GM23248 (cell line): ENCODE data around the gene SDK2. TPM values are rescaled to one million over a fixed set of nuclear protein-coding genes. Genes with fewer than 3 reads are reported as not detected.

Experiments used
- DNase-seq: peaks from one replicate; pipeline ENCODE4 v3.0.0-alpha.2; 2015
- H2AFZ ChIP-seq: fragments of 200-600 bp; sonication (generic); 2 replicates; pipeline ENCODE4 v1.6.1; 2016; ENCODE audit warnings: antibody characterized with exemption
- H3F3A ChIP-seq: fragments of 200-600 bp; sonication (generic); 2 replicates; pipeline ENCODE4 v1.6.1; 2016; ENCODE audit warnings: mild to moderate bottlenecking, antibody characterized with exemption, mixed run types; ENCODE audit not compliant: insufficient read depth
- H3K27ac ChIP-seq: fragments of 200-600 bp; sonication (generic); 2 replicates; pipeline ENCODE4 v1.5.1; 2016; ENCODE audit warnings: mild to moderate bottlenecking
- H3K27me3 ChIP-seq: fragments of 200-600 bp; sonication (generic); replicated peaks from 2 replicates; pipeline ENCODE4 v1.6.1; 2016; ENCODE audit warnings: mild to moderate bottlenecking; ENCODE audit not compliant: insufficient read depth
- H3K36me3 ChIP-seq: fragments of 200-600 bp; sonication (generic); 2 replicates; pipeline ENCODE4 v1.6.1; 2016; ENCODE audit warnings: low read depth, mild to moderate bottlenecking
- H3K4me1 ChIP-seq: fragments of 200-600 bp; sonication (generic); 2 replicates; pipeline ENCODE4 v1.6.1; 2016; ENCODE audit warnings: mild to moderate bottlenecking; ENCODE audit not compliant: insufficient read depth
- H3K4me2 ChIP-seq: fragments of 200-600 bp; sonication (generic); one replicate; pipeline ENCODE4 v1.6.1; 2016; ENCODE audit warnings: mild to moderate bottlenecking; ENCODE audit not compliant: unreplicated experiment
- H3K4me3 ChIP-seq: fragments of 200-600 bp; sonication (generic); 2 replicates; pipeline ENCODE4 v1.5.1; 2016; ENCODE audit warnings: mild to moderate bottlenecking
- H3K79me2 ChIP-seq: fragments of 200-600 bp; sonication (generic); 2 replicates; pipeline ENCODE4 v1.6.1; 2016; ENCODE audit warnings: mild to moderate bottlenecking; ENCODE audit not compliant: insufficient read depth
- H3K9ac ChIP-seq: fragments of 200-600 bp; sonication (generic); 2 replicates; pipeline ENCODE4 v1.6.1; 2016; ENCODE audit warnings: mild to moderate bottlenecking
- H3K9me2 ChIP-seq: fragments of 200-600 bp; sonication (generic); 2 replicates; pipeline ENCODE4 v1.6.1; 2016; ENCODE audit warnings: mixed run types, mild to moderate bottlenecking, moderate library complexity; ENCODE audit not compliant: insufficient read depth
- H3K9me3 ChIP-seq: fragments of 200-600 bp; sonication (generic); one replicate; pipeline ENCODE4 v1.6.1; 2017; ENCODE audit warnings: low read depth
- H4K20me1 ChIP-seq: fragments of 200-600 bp; sonication (generic); 2 replicates; pipeline ENCODE4 v1.6.0; 2016; ENCODE audit not compliant: insufficient read depth
- EZH2 ChIP-seq: fragments of 200-600 bp; sonication (generic); IDR thresholded peaks from 2 replicates; pipeline ENCODE4 v1.6.1; 2018; ENCODE audit warnings: antibody characterized with exemption, mild to moderate bottlenecking; ENCODE audit not compliant: insufficient read depth, poor library complexity, severe bottlenecking
- EZH2phosphoT487 ChIP-seq: fragments of 200-600 bp; sonication (generic); IDR thresholded peaks from 2 replicates; pipeline ENCODE4 v1.6.1; 2018; ENCODE audit warnings: antibody characterized with exemption, moderate library complexity, mild to moderate bottlenecking, low read depth; ENCODE audit not compliant: insufficient read depth
- whole genome bisulfite sequencing, 2 experiments: methylation state at CpG; one replicate each; pipeline ENCODE4 v1.1.6; 2015 to 2017; ENCODE audit warnings: low lambda C conversion rate in 2 of 2, low coverage in 1 of 2; ENCODE audit errors: missing lambda C conversion rate in 2 of 2; 5-methylcytosine and 5-hydroxymethylcytosine counted together
- in situ Hi-C: fragments of 300-500 bp; cut with MboI; formaldehyde crosslinking; loops from 2 replicates; pipeline ENCODE4 v1.15.0; 2020
- polyA plus RNA-seq: library from polyadenylated mRNA; unstranded; fragments of >200 nt; fragmentation: Nextera tagmentation; extraction: Ambion mirVana; gene quantifications from 2 replicates; pipeline ENCODE4 v1.2.1, GENCODE V29; 2016
- total RNA-seq: library from RNA; depleted of rRNA; stranded (reverse); fragments of >200 nt; shearing (Covaris generic); gene quantifications from 2 replicates; pipeline ENCODE4 v1.2.3, GENCODE V29; 2014

Gene SDK2
- total and polyA plus RNA-seq, 2 experiments from 2014 or later = under 0.01 to 0.03 TPM

GRCh38 chr17:73546114-73546513 is 98.1 kb downstream of the SDK2 start:
- no peaks in the 10 kb centered on the region for H4K20me1 ChIP-seq
- no peaks in the 10 kb centered on the region for H3K4me1 ChIP-seq
- no peak overlapping the region for H2AFZ ChIP-seq
- no peaks in the 10 kb centered on the region for H3K9me3 ChIP-seq
- no peak overlapping the region for H3K4me3 ChIP-seq
- WGBS, 2 experiments = 60 to 68% methylated on average over 6 to 11 of the region's 11 CpGs
- H3F3A ChIP-seq = no peaks in the 10 kb centered on the region
- H3K27me3 ChIP-seq = no peaks in the 10 kb centered on the region
- no peaks in the 10 kb centered on the region for H3K79me2 ChIP-seq
- H3K27ac ChIP-seq = no peak overlapping the region
- TF ChIP-seq EZH2phosphoT487 = no peak
- TF ChIP-seq EZH2 = no peak
- no peak for DNase-seq
- no peaks in the 10 kb centered on the region for H3K9me2 ChIP-seq
- H3K9ac ChIP-seq = no peak overlapping the region
- in situ Hi-C loops = no loop called here
- H3K36me3 ChIP-seq = no peaks in the 10 kb centered on the region
- no peak overlapping the region for H3K4me2 ChIP-seq

DNA sequence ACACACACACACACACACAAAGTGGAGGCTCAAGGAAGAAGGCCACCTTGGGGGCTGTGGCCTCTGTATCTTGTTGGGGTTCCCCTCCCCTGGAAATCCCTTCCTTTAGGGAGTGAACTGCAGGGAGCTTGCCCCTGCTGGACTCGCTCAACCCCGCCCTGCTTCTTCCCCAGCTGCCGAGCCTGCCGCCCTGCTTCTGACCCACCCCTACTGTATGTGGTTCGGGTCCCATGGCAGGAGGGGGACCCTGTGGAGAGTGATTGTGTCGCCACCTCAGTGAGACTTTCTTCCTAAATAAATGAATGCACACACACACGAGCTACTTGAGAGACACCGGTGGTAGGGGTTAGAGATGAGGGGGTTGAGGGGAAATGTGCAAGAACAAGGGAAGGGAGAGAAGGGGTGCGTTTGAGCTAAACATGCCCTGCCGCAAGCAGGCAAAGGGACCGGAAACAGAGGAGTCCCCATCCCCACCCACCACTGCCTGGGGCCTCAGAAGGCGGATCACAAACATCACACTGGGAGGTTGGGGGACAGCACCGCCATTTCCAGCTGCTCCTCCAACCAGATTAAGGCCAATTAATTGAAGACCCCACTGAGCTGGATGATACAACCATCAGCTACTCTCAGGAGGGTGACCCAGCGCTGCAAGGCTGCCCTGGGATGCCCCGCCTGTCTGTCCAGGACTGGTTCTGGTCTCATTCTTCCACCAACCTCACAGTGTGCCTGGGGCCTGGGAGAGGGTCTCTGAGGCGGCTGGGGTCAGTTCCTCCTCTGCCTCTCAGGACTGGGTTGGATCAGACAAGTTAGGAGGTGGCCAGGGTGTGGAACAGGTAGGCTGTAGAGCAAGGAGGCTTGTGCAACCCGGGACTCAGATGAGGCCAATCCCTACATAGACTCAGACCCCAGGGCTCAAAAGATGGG is 98.9 kb downstream of the SDK2 start:
- no peak for TF ChIP-seq EZH2
- no peak for TF ChIP-seq EZH2phosphoT487
- Histone ChIP-seq H3K4me1 (no peaks in the 10 kb centered on the region), H3F3A (no peaks in the 10 kb centered on the region), H3K27ac (no peak overlapping the region), H3K9me3 (no peaks in the 10 kb centered on the region), H4K20me1 (no peaks in the 10 kb centered on the region), H3K4me3 (no peak overlapping the region), H2AFZ (no peak overlapping the region), H3K9me2 (no peaks in the 10 kb centered on the region), H3K79me2 (no peaks in the 10 kb centered on the region), H3K4me2 (no peak overlapping the region), H3K36me3 (no peaks in the 10 kb centered on the region), H3K27me3 (no peaks in the 10 kb centered on the region), H3K9ac (no peak overlapping the region)
- WGBS, 2 experiments = 46 to 47% methylated on average over 17 of the region's 17 CpGs
- in situ Hi-C loops = no loop called here
- no peak for DNase-seq

DNA sequence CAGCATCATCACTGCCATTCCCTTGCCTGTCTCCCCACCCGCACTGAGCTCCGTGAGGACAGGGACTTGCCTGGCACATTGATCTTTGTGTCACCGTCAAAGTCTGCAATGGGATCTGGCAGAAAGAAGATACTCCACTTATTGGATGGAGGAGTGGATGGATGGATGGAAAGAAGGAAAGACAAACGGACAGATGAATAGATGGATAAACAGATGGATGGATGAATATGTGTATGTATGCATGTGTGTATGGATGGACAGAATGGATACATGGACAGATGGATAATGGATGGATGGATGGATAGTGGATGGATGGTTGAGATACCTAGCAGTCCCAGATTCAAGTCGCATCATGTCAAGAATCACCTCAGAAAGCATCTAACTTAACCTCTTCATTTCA is 99.9 kb downstream of the SDK2 start:
- Histone ChIP-seq H3K4me2 (no peak overlapping the region), H3K27me3 (no peaks in the 10 kb centered on the region), H3K36me3 (no peaks in the 10 kb centered on the region), H3K79me2 (no peaks in the 10 kb centered on the region), H2AFZ (no peak overlapping the region), H3F3A (no peaks in the 10 kb centered on the region), H3K9me3 (no peaks in the 10 kb centered on the region), H3K4me1 (no peaks in the 10 kb centered on the region), H3K9me2 (no peaks in the 10 kb centered on the region), H3K9ac (no peak overlapping the region), H4K20me1 (no peaks in the 10 kb centered on the region), H3K4me3 (no peak overlapping the region), H3K27ac (no peak overlapping the region)
- DNase-seq = no peak
- WGBS, 2 experiments = 57 to 64% methylated on average over 5 of the region's 5 CpGs
- no peak for TF ChIP-seq EZH2phosphoT487
- in situ Hi-C loops = no loop called here

DNA sequence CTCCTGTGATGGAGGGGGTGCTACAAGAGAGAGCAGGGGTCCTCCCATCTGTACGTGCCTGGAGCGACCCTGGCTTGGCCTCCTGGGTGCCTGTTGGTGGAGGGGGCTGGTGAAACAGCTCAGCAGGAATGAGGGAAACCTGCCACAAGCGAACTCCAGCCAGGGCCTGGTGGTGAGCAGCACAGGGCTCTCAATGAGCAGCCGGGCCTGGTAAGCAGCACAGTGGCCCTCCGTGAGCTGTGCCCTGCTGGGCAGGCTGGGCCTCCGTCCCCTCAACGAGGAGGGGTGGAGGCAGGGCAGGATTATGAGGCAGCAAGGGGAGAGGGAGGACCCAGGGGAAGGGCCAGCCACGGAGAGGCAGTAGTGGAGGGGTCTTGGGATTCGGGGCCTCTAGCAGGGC is 101.9 kb downstream of the SDK2 start:
- Histone ChIP-seq H3K4me3 (no peak overlapping the region), H3K4me2 (no peak overlapping the region), H3K4me1 (no peaks in the 10 kb centered on the region), H3K27ac (no peak overlapping the region), H3K79me2 (no peaks in the 10 kb centered on the region), H3K9me3 (no peaks in the 10 kb centered on the region), H4K20me1 (no peaks in the 10 kb centered on the region), H3K36me3 (no peaks in the 10 kb centered on the region), H3F3A (no peaks in the 10 kb centered on the region), H3K9me2 (no peaks in the 10 kb centered on the region), H3K27me3 (no peaks in the 10 kb centered on the region), H2AFZ (no peak overlapping the region), H3K9ac (no peak overlapping the region)
- TF ChIP-seq EZH2 (no peak), EZH2phosphoT487 (no peak)
- WGBS, 2 experiments = 38 to 49% methylated on average over 9 of the region's 9 CpGs
- no peak for DNase-seq
- in situ Hi-C loops = no loop called here
